ENCODE data around the gene TBC1D30.

DNA sequence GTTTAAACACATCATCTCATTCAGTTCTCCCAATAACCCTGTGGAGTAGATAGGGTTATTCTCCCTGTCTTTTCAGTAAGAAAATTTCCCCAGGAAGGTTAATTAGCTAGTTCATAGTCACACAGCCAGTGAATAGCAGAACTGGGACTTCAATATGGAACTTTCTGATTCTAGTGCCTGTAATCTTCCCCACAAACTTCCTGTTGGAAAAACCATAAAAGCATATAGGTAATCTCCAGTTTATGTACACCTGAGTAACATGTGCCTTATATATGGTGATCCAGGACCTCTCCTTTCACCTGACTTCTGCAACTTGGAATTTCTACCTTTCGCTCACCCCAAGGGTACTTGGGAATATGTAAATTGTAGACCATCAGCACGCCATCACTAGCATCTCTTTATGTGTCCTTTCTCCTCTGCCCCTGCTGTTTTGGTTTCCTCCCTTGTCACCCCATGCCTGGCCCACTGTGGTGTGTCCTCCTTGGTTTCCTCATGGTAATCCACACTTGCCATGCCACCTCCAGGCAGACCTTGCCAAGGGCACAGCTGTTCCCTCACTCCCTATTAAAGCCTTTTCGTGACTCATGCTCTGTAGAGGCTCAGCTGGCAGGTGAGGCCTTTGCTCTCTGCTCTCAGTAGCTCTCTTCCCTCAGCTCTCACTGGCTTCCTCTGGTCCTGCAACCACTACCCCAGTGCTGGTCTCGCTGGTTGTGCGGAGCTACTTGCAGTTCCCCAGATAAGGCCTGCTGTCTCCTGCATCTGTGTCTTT, 16.7 kb downstream of the TBC1D30 start:
- no peak for TF ChIP-seq POLR2AphosphoS5 (IDR thresholded peaks at IDR 0.05; ENCODE audit: control insufficient read depth, insufficient read depth, low read depth, low read length)
- TF ChIP-seq HDAC1 (IDR thresholded peaks at IDR 0.05), result no peak
- TF ChIP-seq, protein P1, sequence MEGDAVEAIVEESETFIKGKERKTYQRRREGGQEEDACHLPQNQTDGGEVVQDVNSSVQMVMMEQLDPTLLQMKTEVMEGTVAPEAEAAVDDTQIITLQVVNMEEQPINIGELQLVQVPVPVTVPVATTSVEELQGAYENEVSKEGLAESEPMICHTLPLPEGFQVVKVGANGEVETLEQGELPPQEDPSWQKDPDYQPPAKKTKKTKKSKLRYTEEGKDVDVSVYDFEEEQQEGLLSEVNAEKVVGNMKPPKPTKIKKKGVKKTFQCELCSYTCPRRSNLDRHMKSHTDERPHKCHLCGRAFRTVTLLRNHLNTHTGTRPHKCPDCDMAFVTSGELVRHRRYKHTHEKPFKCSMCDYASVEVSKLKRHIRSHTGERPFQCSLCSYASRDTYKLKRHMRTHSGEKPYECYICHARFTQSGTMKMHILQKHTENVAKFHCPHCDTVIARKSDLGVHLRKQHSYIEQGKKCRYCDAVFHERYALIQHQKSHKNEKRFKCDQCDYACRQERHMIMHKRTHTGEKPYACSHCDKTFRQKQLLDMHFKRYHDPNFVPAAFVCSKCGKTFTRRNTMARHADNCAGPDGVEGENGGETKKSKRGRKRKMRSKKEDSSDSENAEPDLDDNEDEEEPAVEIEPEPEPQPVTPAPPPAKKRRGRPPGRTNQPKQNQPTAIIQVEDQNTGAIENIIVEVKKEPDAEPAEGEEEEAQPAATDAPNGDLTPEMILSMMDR (IDR thresholded peaks at IDR 0.05 in 2 of 3, conservative IDR thresholded peaks at IDR 0.05 in 1 of 3; ENCODE audit: insufficient read depth in 2 of 3, low read depth in 1 of 3, low read length in 3 of 3), result no peak
- TF ChIP-seq CEBPB (tag; IDR thresholded peaks at IDR 0.05), result no peak
